Activated T-cell treated with anti-CD3 and anti-CD28 coated beads, Interleukin-2, amount 50 U/mL, for 4 hours (primary cell): Measurements from ENCODE around the gene KDM5C. TPM values are rescaled to one million over a fixed set of nuclear protein-coding genes. Genes with fewer than 3 reads are reported as not detected.

Source experiments
- total RNA-seq, 3 donors: library from RNA; stranded (reverse); gene quantifications; one replicate each; pipeline ENCODE4 v1.2.1, GENCODE V29; 2021

KDM5C gene
- total RNA-seq, 3 donors from 2014 or later = 91.7 to 149 (median 115) TPM

Other genes with a start within 250 kb of the KDM5C start
- gene GPR173, start 176.4 kb downstream of the KDM5C start, total RNA-seq = under 1 TPM in 1 of 3 donors, not detected in 2; 0.05 TPM
- gene TSPYL2, start 142.8 kb downstream of the KDM5C start, total RNA-seq = 10 to 100 TPM; 55.8 to 73.3 (median 69.3) TPM
- 1 to 10 TPM; 3.4 to 4.1 (median 3.6) TPM for gene KANTR, start 131.1 kb downstream of the KDM5C start, total RNA-seq
- 1 to 10 TPM in 1 of 3 donors, under 1 TPM in 2; 0.43 to 1.2 (median 0.46) TPM for gene IQSEC2, start 56.4 kb upstream of the KDM5C start, total RNA-seq
- 100 to 1,000 TPM in 2 of 3 donors, 10 to 100 TPM in 1; 93.9 to 125 (median 109) TPM for gene SMC1A, start 197.4 kb upstream of the KDM5C start, total RNA-seq
- gene RIBC1, start 197.7 kb upstream of the KDM5C start, total RNA-seq = 1 to 10 TPM in 2 of 3 donors, under 1 TPM in 1; 0.43 to 1.5 (median 1.0) TPM
- 100 to 1,000 TPM; 188 to 205 (median 188) TPM for gene HSD17B10, start 209.2 kb upstream of the KDM5C start, total RNA-seq